IMR-90 (cell line): ENCODE results near the gene MASTL.

ENCODE experiments used
- BHLHE40 ChIP-seq: fragments of 150-350 bp; IDR thresholded peaks from 2 replicates; pipeline ENCODE4 v1.6.1; 2016; ENCODE audit warnings: mild to moderate bottlenecking, low read depth, low read length
- CEBPB ChIP-seq: IDR thresholded peaks from 2 replicates; pipeline ENCODE4 v1.6.1; 2012; ENCODE audit warnings: low read depth, low read length, improper control_type of control experiment
- CHD1 ChIP-seq: IDR thresholded peaks from 2 replicates; pipeline ENCODE4 v1.6.1; 2012; ENCODE audit warnings: low read depth, low read length, improper control_type of control experiment
- FOS ChIP-seq: fragments of 150-350 bp; IDR thresholded peaks from 2 replicates; pipeline ENCODE4 v1.6.1; 2016; ENCODE audit warnings: low read depth, low read length
- MAFK ChIP-seq: IDR thresholded peaks from 2 replicates; pipeline ENCODE4 v1.6.1; 2012; ENCODE audit warnings: low read depth, low read length, improper control_type of control experiment
- MAZ ChIP-seq: IDR thresholded peaks from 2 replicates; pipeline ENCODE4 v1.6.1; 2012; ENCODE audit warnings: low read depth, mild to moderate bottlenecking, low read length, improper control_type of control experiment, moderate library complexity, borderline replicate concordance
- MXI1 ChIP-seq: IDR thresholded peaks from 2 replicates; pipeline ENCODE4 v1.6.1; 2012; ENCODE audit warnings: low read depth, mild to moderate bottlenecking, low read length, moderate library complexity, borderline replicate concordance
- POLR2A ChIP-seq: IDR thresholded peaks from 2 replicates; pipeline ENCODE4 v1.6.1; 2012; ENCODE audit warnings: mild to moderate bottlenecking, low read depth, low read length
- RAD21 ChIP-seq: IDR thresholded peaks from 2 replicates; pipeline ENCODE4 v1.6.1; 2012; ENCODE audit warnings: low read length, improper control_type of control experiment
- SMC3 ChIP-seq: fragments of 150-350 bp; IDR thresholded peaks from 2 replicates; pipeline ENCODE4 v1.6.1; 2016; ENCODE audit warnings: low read depth, mild to moderate bottlenecking, antibody characterized with exemption, low read length, moderate library complexity
- TF ChIP-seq, protein P1 (sequence below): conservative IDR thresholded peaks from 2 replicates; pipeline ENCODE4 v1.5.1; 2012; ENCODE audit warnings: mild to moderate bottlenecking, low read depth, low read length, improper control_type of control experiment
- TF ChIP-seq, protein P2 (sequence below): fragments of 150-350 bp; IDR thresholded peaks from 2 replicates; pipeline ENCODE4 v1.6.1; 2016; ENCODE audit warnings: low read depth, mild to moderate bottlenecking, low read length, moderate library complexity, borderline replicate concordance
- TF ChIP-seq, protein P3 (sequence below): fragments of 150-350 bp; IDR thresholded peaks from 2 replicates; pipeline ENCODE4 v1.6.1; 2017; ENCODE audit warnings: mild to moderate bottlenecking, antibody characterized with exemption, low read length, low read depth

DNA sequence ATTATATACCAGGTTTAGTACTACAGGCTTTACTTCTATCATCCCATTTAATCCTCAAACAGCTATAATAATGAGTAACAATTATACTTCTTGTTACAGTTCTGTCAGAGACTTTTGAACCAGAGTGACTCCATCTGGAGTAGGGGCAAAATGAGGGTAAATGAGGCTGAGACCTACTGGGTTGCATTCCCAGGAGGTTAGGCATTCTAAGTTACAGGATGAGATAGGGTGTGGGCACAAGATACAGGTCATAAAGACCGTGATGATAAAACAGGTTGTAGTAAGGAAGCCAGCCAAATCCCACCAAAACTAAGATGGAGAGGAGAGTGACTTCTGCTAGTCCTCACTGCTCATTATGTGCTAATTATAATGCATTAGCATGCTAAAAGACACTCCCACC lies 4.9 kb upstream of the MASTL start:
- TF ChIP-seq, protein P1, sequence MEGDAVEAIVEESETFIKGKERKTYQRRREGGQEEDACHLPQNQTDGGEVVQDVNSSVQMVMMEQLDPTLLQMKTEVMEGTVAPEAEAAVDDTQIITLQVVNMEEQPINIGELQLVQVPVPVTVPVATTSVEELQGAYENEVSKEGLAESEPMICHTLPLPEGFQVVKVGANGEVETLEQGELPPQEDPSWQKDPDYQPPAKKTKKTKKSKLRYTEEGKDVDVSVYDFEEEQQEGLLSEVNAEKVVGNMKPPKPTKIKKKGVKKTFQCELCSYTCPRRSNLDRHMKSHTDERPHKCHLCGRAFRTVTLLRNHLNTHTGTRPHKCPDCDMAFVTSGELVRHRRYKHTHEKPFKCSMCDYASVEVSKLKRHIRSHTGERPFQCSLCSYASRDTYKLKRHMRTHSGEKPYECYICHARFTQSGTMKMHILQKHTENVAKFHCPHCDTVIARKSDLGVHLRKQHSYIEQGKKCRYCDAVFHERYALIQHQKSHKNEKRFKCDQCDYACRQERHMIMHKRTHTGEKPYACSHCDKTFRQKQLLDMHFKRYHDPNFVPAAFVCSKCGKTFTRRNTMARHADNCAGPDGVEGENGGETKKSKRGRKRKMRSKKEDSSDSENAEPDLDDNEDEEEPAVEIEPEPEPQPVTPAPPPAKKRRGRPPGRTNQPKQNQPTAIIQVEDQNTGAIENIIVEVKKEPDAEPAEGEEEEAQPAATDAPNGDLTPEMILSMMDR, result no peak
- TF ChIP-seq POLR2A (no peak), RAD21 (no peak), BHLHE40 (no peak), MAFK (no peak), MXI1 (no peak), SMC3 (no peak), CEBPB (no peak), FOS (no peak), CHD1 (no peak), MAZ (no peak)
- TF ChIP-seq, protein P2, sequence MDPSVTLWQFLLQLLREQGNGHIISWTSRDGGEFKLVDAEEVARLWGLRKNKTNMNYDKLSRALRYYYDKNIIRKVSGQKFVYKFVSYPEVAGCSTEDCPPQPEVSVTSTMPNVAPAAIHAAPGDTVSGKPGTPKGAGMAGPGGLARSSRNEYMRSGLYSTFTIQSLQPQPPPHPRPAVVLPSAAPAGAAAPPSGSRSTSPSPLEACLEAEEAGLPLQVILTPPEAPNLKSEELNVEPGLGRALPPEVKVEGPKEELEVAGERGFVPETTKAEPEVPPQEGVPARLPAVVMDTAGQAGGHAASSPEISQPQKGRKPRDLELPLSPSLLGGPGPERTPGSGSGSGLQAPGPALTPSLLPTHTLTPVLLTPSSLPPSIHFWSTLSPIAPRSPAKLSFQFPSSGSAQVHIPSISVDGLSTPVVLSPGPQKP, result no peak
- TF ChIP-seq, protein P3, sequence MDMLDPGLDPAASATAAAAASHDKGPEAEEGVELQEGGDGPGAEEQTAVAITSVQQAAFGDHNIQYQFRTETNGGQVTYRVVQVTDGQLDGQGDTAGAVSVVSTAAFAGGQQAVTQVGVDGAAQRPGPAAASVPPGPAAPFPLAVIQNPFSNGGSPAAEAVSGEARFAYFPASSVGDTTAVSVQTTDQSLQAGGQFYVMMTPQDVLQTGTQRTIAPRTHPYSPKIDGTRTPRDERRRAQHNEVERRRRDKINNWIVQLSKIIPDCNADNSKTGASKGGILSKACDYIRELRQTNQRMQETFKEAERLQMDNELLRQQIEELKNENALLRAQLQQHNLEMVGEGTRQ, result no peak
